Measurements from ENCODE around the gene GSDME.

Gene GSDME

DNA sequence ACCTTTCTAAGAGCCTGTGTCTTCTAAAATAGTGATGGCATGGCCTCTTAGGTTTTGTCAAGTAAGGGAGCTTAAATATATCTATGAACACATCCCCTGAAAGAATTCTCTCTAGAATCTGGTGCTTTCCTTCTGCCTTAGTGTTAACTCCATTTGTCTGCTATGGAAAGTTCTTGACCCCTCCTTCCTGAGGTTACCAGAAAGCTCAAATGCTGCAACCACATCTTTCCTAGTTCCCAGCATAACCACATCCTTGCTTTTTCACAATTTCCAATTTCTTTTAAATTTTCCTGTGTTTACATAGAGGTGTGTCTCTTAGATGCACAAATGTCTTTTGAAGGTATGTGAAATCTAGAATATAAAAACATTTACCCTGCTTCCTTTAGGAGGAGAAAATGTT is 16.4 kb upstream of the GSDME start:
- no peak overlapping the region for H3K4me3 ChIP-seq (ENCODE audit: low read length)
- TF ChIP-seq, protein P1, sequence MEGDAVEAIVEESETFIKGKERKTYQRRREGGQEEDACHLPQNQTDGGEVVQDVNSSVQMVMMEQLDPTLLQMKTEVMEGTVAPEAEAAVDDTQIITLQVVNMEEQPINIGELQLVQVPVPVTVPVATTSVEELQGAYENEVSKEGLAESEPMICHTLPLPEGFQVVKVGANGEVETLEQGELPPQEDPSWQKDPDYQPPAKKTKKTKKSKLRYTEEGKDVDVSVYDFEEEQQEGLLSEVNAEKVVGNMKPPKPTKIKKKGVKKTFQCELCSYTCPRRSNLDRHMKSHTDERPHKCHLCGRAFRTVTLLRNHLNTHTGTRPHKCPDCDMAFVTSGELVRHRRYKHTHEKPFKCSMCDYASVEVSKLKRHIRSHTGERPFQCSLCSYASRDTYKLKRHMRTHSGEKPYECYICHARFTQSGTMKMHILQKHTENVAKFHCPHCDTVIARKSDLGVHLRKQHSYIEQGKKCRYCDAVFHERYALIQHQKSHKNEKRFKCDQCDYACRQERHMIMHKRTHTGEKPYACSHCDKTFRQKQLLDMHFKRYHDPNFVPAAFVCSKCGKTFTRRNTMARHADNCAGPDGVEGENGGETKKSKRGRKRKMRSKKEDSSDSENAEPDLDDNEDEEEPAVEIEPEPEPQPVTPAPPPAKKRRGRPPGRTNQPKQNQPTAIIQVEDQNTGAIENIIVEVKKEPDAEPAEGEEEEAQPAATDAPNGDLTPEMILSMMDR (conservative IDR thresholded peaks at IDR 0.05; ENCODE audit: low read length), result no peak
- DNase-seq (ENCODE audit: low read depth), result peak; percentile 12

DNA sequence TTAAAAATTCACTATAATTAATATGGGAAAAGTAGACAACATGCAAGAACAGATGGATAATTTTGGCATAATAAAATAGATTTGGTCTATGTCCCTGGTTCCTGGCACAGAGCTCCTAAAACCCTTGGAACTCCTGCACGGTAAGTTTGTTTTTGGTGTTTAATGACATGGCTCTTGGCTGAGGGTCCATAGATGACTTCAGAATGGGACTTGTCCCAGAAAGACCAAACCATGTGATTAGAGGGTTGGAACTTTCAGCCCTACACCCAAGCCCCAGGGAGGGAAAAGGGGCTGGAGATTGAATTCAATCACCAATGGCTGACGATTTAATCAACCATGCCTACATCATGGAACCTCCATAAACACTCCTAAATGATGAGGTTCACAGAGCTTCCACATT is 12.6 kb upstream of the GSDME start:
- TF ChIP-seq, protein P1 (conservative IDR thresholded peaks at IDR 0.05; ENCODE audit: low read length), result no peak
- DNase-seq (ENCODE audit: low read depth), result no peak
- no peak overlapping the region for H3K4me3 ChIP-seq (ENCODE audit: low read length)

DNA sequence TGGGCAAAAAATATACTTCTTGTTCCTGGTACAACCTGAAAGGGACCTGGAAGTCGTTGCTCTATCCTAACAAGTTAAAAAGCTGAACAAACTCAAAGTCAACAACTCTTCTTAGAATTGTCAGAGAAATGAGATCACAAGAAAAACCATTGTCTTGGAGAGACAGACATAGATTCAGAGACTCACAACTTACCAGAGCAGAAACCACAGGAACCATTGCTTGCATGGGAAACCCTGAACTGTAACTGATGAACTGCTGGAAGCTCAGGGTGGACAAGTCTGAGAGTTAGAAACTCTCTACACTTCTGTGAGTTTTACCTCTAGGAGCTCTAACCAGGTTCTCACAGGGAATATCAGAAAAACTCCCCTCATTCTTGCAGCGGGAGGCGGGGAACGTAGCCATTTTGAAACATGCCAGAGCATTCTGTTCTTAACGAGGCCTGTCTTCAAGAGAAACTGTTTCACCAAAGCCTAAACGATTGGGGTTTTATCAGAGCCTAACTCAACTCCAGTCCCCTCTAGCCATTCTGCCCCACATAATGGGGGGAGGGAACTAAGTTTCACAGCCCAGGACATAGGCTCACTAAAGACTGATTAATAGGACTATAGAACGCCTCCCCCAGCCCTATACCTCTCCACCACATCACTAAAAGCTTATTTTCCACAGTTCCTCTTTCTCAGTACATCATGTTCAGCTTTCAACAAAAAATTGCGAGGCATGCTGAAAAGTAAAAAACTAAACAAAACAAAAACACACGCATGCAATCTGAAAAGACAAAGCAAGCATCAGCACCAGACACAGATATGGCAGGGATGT is 12.0 kb upstream of the GSDME start:
- TF ChIP-seq, protein P1 (conservative IDR thresholded peaks at IDR 0.05; ENCODE audit: low read length), result no peak
- no peak overlapping the region for H3K4me3 ChIP-seq (ENCODE audit: low read length)
- no peak for DNase-seq (ENCODE audit: low read depth)

DNA sequence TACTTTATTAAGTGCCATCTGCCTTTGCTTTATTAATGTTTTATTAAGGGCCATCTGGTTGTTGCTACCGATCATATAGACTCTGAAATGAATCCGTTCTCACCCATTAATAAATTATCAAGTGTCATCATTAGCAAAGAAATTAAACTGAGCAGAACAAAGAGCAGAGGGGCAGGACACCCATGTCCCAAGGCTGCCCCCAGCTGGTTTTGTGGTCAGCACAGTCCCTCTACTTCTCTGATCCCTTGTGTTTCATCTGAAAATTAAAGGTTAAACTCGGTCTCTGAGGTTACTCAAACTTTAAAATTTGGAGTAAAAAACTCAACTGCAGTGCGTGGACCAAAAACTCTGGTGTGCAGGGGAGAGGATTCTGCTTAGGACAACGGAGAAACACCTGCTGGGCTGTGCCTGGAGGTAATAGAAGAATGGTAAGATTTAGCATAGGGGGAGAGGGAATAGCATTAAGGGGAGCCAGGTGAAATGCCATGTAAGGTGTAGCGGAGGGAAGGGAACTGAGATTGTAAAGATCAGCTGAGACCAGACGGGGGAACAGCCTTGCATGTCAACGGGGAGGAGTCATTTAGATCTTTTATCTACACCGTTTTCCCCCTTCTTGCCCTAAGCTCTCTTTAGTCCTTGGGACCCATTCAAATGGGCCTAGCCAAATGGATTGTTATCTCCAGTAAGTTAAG is 10.8 kb upstream of the GSDME start:
- TF ChIP-seq, protein P1 (conservative IDR thresholded peaks at IDR 0.05; ENCODE audit: low read length), result 0 out of 2 replicates have a peak, but pooled peaks have one; percentile 4
- DNase-seq (ENCODE audit: low read depth), result no peak

DNA sequence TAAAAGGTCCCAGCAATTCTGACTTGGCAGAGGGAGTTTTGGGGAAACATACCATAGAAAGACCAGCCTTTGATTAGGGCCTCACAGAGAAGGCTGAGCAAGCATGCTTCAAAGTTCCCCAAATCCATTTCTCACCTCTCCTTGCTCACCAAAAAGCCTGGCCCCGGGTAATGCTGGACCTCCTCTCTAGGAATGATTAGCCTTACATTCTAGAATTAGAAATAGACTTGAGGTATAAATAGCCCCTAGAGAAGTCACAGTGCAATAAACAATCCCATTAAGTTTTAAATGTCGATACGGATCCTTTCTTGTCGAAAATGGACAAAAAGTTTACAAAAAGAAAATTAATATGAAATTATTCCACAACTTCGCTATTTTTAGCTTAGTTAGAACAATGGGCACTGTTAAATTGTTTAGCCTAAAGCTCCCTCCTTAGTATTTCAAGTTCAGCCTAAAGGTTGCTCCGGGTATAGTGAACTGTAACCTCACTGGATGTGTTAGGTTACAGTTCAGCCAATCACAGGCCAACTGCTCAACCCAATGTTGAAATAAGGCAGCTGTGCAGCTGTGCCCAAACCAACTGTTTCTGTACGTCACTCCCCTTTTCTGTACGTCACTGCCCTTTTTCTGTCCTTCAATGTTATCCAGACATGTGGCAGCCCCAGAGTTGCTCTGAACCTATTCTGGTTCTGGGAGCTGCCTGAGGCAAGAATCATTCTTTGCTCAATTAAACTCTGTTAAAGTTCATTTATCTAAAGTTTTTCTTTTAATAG is 7.9 kb upstream of the GSDME start:
- DNase-seq (ENCODE audit: low read depth), result peak; percentile 31
- no peak overlapping the region for H3K4me3 ChIP-seq (ENCODE audit: low read length)
- TF ChIP-seq, protein P1 (conservative IDR thresholded peaks at IDR 0.05; ENCODE audit: low read length), result no peak

More for the DNA sequence above, 10.8 kb upstream of the GSDME start:
- H3K4me3 ChIP-seq (ENCODE audit: low read length), result no peak overlapping the region

DNA sequence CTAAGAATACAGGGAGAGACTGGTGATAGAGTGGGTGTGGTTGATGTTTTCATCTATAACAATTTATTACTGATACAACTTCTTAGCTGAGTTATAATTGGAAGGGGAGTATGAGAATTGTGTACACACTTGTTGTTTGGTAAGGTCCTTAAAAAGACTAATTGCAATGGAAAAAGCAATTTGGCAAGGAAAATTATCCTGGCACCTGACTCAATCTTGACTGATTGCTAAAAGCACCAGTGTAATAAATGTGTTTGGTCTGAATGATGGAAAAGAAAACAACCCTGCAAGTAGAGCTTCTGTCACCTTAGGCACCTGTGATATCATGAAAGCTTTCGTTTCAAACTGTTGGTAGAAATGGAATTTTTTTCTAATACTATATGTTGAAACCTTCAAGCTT is 6.7 kb upstream of the GSDME start:
- H3K4me3 ChIP-seq (ENCODE audit: low read length), result no peak overlapping the region
- TF ChIP-seq, protein P1 (conservative IDR thresholded peaks at IDR 0.05; ENCODE audit: low read length), result no peak
- DNase-seq (ENCODE audit: low read depth), result no peak

Measured in AG10803 (cell line).